Measurements from ENCODE around the gene GRID1. TPM values are rescaled to one million over a fixed set of nuclear protein-coding genes. Genes with fewer than 3 reads are reported as not detected.
A peak's percentile ranks its signal among the peaks of the same experiment; 100 is the strongest.

The GRID1 gene
- total and polyA plus RNA-seq, 9 of the 15 experiments (the other 6 are each of a cell fraction or from before 2014, with no cell fraction given) = 0.01 to 7.2 (median 1.2) TPM

GRCh38 chr10:86199041-86199440, 167.6 kb downstream of the GRID1 start (continued):
- TF ChIP-seq, protein P1, sequence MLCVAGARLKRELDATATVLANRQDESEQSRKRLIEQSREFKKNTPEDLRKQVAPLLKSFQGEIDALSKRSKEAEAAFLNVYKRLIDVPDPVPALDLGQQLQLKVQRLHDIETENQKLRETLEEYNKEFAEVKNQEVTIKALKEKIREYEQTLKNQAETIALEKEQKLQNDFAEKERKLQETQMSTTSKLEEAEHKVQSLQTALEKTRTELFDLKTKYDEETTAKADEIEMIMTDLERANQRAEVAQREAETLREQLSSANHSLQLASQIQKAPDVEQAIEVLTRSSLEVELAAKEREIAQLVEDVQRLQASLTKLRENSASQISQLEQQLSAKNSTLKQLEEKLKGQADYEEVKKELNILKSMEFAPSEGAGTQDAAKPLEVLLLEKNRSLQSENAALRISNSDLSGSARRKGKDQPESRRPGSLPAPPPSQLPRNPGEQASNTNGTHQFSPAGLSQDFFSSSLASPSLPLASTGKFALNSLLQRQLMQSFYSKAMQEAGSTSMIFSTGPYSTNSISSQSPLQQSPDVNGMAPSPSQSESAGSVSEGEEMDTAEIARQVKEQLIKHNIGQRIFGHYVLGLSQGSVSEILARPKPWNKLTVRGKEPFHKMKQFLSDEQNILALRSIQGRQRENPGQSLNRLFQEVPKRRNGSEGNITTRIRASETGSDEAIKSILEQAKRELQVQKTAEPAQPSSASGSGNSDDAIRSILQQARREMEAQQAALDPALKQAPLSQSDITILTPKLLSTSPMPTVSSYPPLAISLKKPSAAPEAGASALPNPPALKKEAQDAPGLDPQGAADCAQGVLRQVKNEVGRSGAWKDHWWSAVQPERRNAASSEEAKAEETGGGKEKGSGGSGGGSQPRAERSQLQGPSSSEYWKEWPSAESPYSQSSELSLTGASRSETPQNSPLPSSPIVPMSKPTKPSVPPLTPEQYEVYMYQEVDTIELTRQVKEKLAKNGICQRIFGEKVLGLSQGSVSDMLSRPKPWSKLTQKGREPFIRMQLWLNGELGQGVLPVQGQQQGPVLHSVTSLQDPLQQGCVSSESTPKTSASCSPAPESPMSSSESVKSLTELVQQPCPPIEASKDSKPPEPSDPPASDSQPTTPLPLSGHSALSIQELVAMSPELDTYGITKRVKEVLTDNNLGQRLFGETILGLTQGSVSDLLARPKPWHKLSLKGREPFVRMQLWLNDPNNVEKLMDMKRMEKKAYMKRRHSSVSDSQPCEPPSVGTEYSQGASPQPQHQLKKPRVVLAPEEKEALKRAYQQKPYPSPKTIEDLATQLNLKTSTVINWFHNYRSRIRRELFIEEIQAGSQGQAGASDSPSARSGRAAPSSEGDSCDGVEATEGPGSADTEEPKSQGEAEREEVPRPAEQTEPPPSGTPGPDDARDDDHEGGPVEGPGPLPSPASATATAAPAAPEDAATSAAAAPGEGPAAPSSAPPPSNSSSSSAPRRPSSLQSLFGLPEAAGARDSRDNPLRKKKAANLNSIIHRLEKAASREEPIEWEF (CRISPR knock-in tag; IDR thresholded peaks at IDR 0.05) = no peak
- TF ChIP-seq MED1 (CRISPR knock-in tag; IDR thresholded peaks at IDR 0.05; ENCODE audit: borderline replicate concordance) (no peak), NBN (IDR thresholded peaks at IDR 0.05; ENCODE audit: low read depth) (no peak)

DNA sequence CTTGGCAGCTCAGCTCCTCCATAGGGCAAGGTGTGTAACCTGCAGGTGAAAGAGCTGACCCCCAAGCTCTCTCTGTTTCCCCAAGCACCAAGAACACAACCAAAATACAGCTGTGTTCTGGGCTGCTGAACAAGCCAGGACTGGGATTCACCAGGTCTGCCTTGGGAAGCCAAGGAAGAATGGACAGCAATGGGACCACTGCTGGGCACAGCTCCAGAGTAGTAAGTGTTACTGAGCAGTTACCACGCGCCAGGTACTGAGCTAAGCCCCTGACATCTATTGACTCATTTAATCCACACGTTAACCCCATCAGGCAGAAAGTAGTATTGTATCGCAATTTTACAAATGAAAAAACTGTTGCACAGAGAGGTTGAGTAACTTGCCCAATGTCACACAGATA, 168.3 kb downstream of the GRID1 start:
- FAIRE-seq = no peak
- CTCF ChIA-PET (ENCODE audit: low intra/inter-chr PET ratio) = no interaction called here
- H2AFZ ChIP-seq (ENCODE audit: low read depth, low read length) = no peak overlapping the region
- no peaks in the 10 kb centered on the region for H3K9me3 ChIP-seq (replicated peaks; ENCODE audit: control insufficient read depth, insufficient read depth, low read depth, low read length)
- H3K4me2 ChIP-seq (ENCODE audit: insufficient read depth, low read length) = no peak overlapping the region
- no peak overlapping the region for H3K4me3 ChIP-seq
- H3K27ac ChIP-seq (ENCODE audit: extremely low read depth, low read depth, low read length) = no peak overlapping the region
- no TSS peak for BruUV-seq (replicated peaks)
- WGBS (ENCODE audit: insufficient coverage, low coverage, missing lambda C conversion rate) = 3% methylated on average over 4 of the region's 4 CpGs
- no peaks in the 10 kb centered on the region for H3K27me3 ChIP-seq (ENCODE audit: control insufficient read depth in 2 of 2, insufficient read depth in 2 of 2, low read length in 2 of 2)
- no peaks in the 10 kb centered on the region for H4K20me1 ChIP-seq (replicated peaks; ENCODE audit: control insufficient read depth, insufficient read depth, low read length)
- in situ Hi-C loops (cut with MboI) = no loop called here
- H3K36me3 ChIP-seq (ENCODE audit: control insufficient read depth, insufficient read depth, low read length) = no peaks in the 10 kb centered on the region
- no peaks in the 10 kb centered on the region for H3K9me1 ChIP-seq (ENCODE audit: control insufficient read depth, insufficient read depth, low read length)
- TF ChIP-seq ZFP36 (IDR thresholded peaks at IDR 0.05; ENCODE audit: low read depth, low read length, partially characterized antibody) = peak; percentile 39
- TF ChIP-seq CSDE1 (IDR thresholded peaks at IDR 0.05) = no peak
- no peaks in the 10 kb centered on the region for H3K79me2 ChIP-seq (ENCODE audit: control insufficient read depth, insufficient read depth, low read length)
- no peak for DNase-seq (ENCODE audit: extremely low read depth in 1 of 4, low spot score in 3 of 4)
- H3K4me1 ChIP-seq (replicated peaks in 1 of 2; ENCODE audit: control insufficient read depth in 2 of 2, insufficient read depth in 2 of 2, low read length in 2 of 2) = no peaks in the 10 kb centered on the region
- no peak overlapping the region for H3K9ac ChIP-seq (ENCODE audit: insufficient read depth in 1 of 2, low read depth in 2 of 2, low read length in 2 of 2)
- POLR2A ChIA-PET = no interaction called here
- intact Hi-C loops (cut with micrococcal nuclease) = no loop called here
- ATAC-seq = no peak
